Measurements from ENCODE around the gene CNIH3.

Gene CNIH3

DNA sequence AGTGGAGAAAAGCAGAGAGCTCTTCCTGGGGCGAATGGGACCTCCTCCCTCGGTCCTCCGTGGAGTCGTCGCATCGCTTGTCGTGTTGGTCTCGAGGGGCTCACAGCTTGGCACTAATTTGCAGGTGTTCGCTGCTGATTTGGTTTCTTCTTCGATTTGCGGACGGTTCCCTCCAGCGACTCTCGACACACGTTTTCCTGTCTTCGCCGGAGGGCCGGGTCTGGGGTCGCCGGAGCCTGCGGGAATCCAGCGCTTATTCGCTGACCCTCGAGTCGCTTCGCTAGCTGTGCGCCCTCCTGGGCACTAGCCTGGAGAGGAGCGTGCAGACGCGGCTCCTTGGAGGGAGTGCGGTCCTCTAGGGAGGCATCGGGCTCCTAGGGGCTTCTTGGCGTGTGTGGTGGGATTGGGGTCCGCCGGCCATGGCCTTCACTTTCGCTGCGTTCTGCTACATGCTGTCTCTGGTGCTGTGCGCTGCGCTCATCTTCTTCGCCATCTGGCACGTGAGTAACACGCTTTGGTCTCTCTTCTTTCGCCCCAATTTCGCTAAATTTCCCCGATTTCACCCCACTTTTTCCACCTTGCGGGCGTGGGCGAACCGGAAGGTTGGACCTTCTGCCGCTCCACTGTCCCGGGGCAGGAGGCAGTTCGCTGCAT is 766 bp downstream of the CNIH3 start:
- DNase-seq = no peak

DNA sequence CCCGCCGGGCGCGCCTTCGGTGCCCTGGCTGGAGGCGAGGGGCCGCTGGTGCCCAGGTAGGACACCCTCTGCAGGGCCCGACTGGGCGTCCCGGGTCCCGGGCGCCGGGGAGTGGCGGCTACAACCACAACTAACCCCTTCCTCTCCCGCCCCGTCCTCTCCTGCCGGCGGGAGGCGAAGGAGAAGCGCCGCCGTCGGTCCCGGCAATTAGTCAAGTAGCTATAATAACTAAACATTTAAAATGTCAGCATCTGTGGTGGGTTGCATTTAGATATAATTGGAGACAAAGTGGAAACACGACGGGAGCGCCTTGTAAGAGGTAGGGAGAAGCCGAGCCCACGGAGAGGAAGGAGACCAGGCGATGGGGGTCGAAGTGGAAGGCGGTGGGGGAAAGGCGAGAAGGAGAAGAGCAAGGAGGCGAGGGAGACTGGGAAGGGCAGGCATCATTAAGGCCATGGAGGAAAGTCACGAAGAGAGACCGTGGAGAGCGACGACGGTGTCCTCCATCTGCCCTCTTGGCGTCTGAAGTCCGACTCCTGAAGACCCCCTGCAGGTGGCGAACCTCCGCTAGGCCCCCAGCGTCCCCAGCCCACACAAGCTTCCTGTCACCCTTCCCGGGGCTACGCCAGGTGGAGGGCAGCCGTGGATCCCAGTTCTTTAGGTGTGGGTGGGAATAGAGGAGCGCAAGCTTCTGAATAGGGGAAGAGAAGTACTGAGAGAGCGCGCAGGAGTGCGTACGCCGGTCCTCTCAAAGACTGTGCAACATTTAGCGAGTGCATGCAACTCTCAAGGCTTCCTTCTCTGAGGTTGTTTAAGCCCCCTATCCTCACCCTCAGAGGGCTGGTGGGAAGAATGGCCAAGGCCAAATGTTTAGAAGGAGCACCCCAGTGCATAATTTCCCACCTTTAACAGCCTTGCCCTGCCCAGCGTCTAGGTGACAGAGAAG is 1.6 kb downstream of the CNIH3 start:
- no peak for DNase-seq

DNA sequence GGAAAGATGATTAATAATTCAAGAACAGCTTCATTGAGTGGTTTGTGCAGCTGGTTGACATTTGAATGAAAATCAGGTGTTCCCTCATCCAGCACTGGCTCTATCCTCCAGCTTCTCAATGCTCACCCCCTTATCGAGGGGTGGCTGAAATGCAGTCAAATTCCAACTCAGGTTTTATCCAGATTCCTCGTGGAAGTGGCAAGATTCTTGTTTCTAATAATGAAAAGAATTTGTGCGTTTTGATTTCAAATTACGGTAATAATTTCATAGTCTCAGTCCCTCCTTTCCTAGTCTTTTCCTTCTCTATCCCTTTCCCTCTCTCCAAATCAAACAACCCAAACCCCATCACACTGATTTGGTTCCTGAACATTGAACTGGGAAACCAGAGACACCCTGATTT is 3.1 kb downstream of the CNIH3 start:
- DNase-seq = peak; percentile 14

DNA sequence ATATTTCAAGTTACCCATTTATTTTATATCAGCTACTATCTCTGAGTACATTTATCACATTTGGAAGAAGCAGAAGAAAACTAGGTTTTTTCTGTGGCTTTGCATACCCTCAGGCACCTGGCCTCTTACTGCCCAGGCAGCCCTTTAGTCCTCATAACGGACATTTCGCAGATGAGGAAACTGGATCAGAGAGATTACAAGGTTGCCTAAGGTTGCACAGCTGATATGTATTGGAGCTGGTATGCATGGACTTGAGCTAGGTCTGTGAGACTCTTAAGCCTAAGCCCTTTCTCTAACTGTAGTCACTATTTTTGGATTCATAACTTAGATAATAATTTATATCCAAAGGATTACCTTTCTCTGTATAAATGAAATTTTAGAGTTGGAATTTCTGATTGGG is 4.0 kb downstream of the CNIH3 start:
- no peak for DNase-seq

DNA sequence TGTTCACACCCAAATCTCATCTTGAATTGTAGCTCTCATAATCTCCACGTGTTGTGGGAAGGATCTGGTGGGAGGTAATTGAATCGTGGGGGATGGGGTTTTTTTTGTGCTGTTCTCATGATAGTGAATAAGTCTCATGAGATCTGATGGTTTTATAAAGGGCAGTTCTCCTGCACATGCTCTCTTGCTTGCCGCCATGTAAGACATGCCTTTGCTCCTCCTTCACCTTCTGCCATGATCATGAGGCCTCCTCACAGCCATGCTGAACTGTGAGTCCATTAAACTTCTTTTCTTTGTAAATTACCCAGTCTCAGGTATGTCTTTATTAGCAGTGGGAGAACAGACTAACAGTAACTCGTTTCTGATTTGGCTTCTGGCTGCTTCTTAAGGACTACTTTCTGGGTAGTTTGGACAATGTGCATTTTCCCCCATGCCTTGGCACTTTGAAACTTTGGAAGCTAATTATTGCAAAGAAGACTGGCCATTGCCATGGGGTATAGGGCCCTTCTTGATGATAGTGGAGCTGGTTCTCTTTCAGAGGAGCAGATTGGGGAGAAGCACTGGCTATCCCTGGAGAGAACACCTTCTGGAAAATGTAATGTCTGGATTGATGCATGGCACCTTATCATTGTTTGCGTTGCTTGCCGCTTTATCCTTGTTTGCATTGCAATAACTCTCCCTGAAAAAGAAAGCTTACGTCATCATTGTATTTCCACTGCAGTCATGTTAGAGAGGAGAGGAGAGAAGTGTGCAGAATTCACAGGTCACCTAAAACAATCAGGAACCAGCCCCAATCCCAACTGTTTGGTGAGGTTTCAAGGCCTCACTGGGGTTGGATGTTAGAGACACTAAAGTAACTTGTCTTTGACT is 5.9 kb downstream of the CNIH3 start:
- no peak for DNase-seq

DNA sequence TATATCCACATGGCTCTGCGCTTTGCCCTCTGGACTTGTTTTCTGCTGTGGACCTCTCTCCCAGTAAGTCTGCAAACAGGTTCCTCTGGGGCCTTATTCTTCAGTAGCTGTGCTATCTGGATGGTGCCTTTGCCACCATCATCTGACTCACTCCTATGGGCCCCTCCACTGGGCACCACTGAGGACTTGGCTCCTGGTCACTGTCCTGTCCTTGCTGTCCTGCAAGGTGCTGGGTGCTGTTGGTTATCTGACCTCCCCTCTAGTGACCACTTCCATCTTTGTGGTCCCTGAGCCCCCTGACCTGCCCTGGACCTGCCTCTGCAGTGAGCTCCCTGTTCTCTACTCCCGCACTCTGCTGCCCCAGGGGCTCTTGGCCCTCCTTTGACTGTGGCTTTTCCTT is 6.7 kb downstream of the CNIH3 start:
- DNase-seq = no peak

DNA sequence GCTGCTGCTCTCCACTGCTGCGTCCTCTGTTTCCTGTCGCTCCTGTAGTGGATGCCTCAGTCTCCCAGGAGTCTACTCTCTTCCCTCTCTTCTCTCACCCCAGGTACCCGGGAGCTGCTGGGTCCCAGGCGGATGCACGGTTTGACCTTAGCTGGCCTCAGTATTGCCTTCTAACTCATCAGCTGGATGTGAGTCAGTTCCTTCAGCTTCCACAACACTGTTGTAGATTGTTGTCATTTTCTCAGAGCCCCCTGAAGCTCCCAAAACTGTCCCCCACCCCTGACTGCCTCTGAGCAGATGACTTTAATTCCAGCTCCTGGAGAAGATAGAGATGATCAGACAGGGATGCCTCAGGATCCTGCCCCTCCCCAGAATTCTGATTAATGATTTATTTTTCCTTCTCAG is 7.2 kb downstream of the CNIH3 start:
- no peak for DNase-seq

DNA sequence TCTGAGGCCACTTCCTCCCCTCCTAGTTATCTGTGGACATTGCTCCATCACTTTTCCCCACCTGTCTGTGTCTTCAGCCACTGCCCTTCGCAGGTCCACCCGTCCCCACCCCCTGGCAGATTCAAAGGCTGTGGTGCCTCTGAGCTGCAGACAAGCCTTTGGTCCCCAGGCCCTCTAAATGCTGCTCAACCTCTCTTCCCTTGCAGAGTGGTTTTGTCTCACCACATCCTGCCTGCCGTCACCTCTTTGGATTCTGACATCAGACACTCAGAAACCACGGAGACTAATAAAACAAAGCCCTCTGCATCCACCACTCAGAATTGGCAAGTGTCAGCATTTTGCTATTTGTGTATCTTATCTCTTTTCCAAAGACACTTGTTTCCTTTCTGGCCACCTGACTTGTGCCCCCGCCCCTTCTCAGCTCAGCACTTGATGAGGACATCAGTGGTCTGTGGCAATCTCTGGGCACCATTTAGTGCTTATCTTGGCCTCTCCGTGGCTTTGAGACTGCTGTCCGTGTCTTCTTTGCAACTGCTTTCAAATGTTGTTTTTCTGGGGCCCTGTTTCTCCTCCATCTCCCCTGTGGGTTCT is 7.7 kb downstream of the CNIH3 start:
- DNase-seq = peak; percentile 73

DNA sequence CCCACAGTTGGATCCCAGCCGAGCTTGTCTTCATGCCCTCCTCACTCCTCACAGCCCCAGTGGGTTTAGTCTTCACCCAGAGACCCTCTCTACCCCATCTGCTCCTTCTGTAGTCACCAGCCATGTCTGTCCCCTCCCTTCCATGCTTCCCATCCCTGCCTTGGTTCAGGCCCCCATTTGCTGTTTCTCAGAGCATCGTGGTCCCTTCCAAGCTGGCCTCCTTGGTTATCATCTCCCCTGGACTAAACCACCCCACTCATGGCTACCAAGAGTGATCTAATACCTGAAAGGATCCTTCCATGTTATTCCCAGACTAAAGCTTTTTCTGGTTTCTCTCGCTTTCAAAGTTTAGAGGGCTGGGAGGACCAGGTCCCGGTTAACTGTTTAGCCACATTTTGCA is 8.3 kb downstream of the CNIH3 start:
- no peak for DNase-seq

DNA sequence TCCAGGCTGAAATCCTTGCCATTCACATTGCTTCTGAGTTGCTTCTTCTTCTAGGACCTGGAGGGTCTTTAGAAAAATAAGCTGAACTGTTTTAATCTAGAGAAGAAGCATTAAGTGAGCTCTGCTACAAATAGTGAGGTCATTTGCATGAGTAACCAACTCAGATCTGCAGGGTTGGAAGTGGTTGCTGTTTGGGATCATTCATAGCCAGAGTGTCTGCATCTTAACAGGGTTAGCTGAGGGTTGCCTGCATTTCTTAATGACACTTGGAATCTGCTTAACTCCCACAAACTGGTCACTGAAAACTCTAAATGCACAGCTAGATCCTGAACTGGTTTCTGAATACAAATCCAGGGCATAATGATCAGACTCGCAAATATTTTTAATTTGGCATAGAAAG is 9.9 kb downstream of the CNIH3 start:
- DNase-seq = no peak

DNA sequence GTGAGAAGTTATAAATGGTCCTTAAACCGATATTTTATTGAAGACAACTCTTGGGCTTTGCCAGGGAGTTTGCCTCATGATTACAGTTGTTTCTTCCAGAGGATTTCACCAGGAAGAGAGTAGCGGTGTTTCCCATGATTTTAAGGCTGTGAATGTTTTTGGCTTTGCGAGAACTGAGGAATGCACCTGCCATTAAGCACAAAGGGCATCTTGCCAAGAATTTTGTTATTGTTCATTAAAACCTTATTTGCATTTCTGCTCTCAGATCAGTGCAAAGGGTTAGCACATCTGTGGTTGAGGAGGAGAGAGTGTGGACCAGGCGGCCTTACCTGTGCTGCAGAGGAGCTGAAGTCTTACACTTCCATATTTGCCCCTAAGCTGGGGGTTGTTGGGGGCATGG is 13.8 kb downstream of the CNIH3 start:
- DNase-seq = no peak

DNA sequence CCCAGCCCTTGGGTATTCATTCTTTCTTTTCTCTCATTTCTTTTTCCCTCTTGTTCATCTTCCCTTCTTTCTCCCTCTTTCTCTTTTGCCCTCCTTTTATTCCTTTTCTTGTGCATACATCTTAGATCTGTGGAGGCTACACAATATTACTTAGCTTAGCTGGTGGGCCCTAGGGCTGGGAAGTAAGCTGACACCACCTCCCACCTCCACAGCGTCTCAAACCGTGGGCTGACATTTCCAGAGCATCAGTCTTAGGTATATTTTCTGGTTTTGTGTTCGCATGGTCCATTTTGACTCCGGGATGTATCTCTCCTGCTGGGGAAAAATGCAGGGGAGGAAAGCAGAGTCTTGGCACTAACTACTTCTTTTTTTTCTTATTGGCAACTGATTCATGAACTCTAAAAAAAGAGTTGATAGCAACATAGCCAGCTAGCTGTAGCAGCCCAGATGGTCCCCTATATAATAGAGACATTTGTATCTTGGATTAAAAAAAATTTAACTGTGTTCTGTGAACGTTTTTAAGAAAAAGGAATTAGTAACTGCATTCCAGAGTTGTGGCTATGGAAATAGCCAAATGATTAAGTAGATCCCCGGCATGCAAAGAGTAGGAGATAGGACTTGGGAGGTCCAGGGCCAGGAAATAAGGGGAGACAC is 15.5 kb downstream of the CNIH3 start:
- DNase-seq = no peak

DNA sequence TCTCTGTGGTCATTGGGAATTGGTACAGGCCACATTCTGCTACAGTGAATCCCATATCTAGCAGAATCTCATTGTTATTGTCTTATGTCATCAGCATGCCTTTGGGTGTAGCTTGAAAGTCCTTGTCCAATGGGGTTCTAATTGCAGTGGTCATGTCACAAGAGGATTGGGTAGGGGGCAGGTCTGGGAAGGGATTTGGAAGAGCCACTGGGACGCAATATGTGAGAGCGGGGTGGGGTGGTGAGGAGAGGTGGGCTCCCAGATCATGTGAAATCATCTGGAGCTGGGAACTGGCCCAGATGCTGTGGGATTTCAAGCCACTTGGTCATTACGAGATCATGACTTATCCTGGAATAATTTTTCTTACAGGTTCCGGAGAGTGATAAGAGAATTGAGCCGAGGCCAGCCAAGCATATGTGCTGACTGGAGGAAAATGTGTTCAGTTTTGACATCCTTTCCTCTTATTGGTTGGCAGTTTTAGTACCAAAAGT is 16.3 kb downstream of the CNIH3 start:
- DNase-seq = no peak

DNA sequence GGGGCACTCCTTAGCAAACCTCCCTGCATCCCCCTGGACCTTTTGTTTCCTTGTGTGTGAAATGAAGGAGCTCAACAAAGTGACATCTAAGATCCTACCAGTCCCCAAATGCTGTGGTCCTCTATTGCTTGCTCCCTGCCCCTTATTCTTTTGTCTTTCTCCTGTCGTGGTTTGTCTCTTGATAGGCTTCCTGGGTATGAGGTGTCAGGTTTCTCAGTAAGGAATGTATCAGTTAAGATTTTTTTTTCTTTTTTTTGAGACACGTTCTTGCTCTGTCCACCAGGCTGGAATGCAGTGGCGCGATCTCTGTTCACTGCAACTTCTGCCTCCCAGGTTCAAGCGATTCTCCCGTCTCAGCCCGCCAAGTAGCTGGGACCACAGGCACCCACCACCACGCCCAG is 16.8 kb downstream of the CNIH3 start:
- DNase-seq = no peak

DNA sequence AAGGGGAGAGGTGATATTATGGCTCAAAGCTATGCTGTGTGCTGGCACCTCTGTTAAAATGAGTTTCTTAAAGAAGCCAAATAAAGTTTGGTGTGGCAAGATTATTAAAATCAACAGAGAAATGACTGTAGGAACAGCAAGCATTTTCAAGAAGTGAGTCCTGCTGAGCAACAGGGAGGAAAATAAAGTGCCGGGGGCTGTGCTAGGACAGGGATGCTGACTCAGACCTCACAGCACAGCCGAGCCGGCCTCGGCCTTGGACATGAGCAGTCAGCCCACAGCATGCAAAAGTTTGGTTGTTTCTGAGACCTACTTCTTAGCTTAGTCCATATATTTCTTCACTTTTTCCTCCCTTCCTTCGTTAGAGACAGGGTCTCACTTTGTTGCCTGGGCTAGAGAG is 19.2 kb downstream of the CNIH3 start:
- no peak for DNase-seq

DNA sequence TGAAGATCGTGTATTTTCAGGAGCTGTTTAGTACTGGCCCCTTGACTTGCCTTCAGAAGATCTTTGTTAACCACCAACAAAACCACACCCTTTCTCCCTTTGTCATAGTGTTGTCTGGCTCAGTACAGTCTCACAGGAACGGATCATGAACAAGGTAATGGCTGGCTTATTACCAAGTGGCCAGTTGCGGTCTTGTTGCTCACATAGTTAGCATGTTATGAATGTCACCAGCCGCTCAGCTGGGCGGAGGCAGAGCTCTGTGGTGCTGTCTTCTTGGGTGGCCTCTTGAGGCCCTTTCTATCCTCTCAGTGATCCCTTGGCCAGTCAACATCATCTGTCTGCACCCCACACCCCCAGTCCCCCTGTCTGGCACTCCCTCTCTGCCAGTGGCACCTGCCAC is 21.4 kb downstream of the CNIH3 start:
- DNase-seq = peak; percentile 66

DNA sequence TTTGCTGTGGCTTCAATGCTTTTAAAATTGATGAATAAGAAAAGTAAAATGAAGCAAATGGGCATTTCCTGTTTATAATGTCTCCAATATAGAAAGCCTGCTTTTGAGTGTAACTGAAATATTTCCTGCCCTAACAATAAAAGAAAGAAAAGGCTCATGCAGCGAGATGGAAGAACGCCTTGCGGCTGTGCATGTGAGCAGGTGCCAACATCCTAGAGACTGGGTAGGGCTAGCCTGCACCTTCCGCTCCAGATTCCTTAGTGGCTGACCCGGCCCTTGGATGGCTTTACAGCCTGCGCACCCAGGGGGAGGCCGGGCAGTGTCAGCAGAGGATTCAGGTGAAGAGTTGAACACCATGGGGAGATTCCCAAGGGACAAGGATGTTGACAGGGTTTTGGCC is 21.8 kb downstream of the CNIH3 start:
- DNase-seq = no peak

DNA sequence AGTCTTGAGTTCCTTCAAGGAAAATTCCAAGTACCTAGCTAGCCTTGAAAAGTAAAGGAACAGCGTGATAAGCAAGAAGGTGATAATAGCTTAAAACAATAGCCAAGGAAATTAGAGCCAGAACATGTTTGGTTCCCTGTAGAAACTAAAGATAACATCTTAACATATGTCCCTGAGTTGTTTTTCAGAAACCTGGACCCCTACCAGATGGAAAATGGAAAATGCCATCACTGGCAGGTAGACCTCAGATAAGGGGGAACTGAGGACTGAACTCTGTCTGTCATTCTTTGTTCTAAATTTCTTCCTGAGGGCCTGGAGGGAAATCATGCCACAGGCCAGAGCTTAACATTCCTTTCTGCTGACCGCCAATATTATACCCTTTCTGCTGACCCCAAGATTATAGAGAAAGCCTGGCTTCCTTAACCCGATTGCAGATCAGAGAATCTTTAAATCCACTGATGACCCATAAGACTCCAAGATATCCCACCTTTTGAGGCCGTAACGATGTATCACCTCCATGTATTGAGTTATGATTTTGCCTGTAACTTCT is 23.4 kb downstream of the CNIH3 start:
- DNase-seq = no peak

DNA sequence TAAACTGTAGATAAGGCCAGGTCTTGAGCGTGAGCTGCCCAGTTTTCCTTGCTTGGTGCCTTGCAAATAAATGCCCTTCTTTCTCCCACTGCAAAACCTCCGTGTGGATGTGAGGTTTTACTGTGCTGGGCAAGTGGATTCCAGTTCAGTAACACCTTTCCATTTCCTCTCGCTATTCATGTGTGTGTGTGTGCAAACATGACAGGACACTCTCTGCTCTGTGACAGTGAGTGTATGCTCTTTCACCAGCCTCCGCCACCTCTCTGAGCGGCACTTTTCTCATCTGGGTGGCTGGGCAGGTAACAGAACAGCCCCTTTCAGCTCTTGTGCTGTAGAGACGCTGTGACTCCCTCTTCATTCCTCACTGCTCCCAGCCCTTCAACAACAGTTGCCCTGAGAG is 23.9 kb downstream of the CNIH3 start:
- DNase-seq = no peak

DNA sequence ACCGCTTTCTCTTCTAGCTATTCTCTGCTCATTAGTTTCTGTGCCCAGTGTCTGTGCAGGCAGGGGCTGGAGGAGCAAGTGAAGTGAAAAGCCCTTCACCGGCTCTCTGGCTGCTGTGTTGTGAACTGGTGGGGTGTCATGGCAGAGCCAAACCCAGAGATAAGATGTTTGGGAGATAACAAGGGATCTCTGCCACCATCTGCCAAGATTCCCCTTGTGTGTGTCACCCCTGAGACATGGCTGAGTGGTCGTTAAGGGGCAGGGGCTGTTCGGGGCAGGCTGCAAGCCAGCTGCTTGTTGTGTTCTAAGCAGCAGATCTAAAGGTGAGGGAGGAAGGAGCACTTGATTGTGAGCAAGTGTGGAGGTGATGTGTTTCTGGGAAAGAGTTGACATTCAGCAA is 24.5 kb downstream of the CNIH3 start:
- no peak for DNase-seq

DNA sequence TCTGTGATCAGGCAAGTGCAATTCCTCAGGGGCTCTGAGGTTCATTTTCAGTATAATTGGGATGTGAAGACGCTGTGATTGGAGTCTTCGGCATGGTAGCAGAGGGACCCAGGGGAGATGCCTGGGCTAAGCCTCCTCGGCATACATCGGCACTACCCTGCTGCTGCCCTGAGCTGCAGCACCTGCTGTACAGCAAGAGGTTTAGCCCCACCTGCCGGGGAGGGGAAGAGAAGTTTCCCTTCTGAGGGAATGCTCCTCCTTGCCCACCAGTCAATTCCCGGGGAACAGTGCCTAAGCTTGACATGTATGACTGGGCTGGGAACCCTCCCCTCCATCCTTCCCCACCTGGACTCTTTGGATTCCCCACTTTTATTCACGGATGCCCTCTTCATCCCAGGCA is 24.9 kb downstream of the CNIH3 start:
- no peak for DNase-seq

DNA sequence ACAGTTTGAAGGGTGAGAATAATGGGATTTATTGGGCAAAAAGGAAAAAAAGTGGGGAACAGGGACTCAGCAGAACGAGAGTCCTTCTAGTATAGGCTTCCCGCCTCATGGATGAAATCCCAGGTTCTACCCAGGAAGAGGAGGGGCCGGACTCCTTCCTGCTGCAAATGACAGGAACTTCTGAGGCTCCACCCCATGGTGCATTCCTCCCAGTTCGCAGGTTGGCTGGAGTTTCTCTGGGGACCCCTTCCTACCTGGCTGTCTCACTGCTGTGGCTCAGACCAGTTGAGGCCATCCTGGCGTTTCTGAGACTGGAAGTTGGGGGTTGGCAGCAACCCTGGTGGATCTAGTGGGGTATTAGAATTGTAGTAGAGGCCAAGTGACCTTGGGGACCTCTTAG is 27.5 kb downstream of the CNIH3 start:
- no peak for DNase-seq

Measured in DMS79 (cell line).